ENCODE results near the gene CES5A.
"Not testable (repeated sequence)": the region's sequence is repeated elsewhere in the genome, so short reads cannot be mapped to it uniquely, and the experiment has no call there.

CES5A gene

GRCh38 chr16:55856950-55857349 lies 18.2 kb downstream of the CES5A start:
- H4K20me1 ChIP-seq = no peaks in the 10 kb centered on the region
- H3K9me3 ChIP-seq (replicated peaks in 1 of 11) = no peaks in the 10 kb centered on the region
- H3K36me3 ChIP-seq = no peaks in the 10 kb centered on the region
- H3K27ac ChIP-seq = no peak overlapping the region
- peak overlapping the region in 3 of 11 experiments; percentile 16 to 43 (median 17); a peak in 2 of 22 replicates for H3K4me2 ChIP-seq
- no peak overlapping the region for H3K9ac ChIP-seq
- no peak for TF ChIP-seq Cebpa-rat (IDR thresholded peaks at IDR 0.05)
- H3K4me3 ChIP-seq = no peak overlapping the region
- H3K27me3 ChIP-seq = no peaks in the 10 kb centered on the region
- H3K4me1 ChIP-seq = peaks cover 0 to 14% (median 7%) of the 10 kb centered on the region in 10 experiments; a peak in 9 of 20 replicates

- H4K20me1 ChIP-seq = no peaks in the 10 kb centered on the region
Measured at GRCh38 chr16:55853114-55853513, 22.1 kb downstream of the CES5A start.

GRCh38 chr16:55849536-55849935 lies 25.6 kb downstream of the CES5A start:
- H3K27me3 ChIP-seq = no peaks in the 10 kb centered on the region
- no peak overlapping the region for H3K4me3 ChIP-seq
- H3K9ac ChIP-seq = no peak overlapping the region
- TF ChIP-seq Cebpa-rat (IDR thresholded peaks at IDR 0.05) = no peak
- no peaks in the 10 kb centered on the region for H3K36me3 ChIP-seq
- no peaks in the 10 kb centered on the region for H3K9me3 ChIP-seq (replicated peaks in 1 of 11)
- no peaks in the 10 kb centered on the region for H3K4me1 ChIP-seq
- no peaks in the 10 kb centered on the region; a peak in 1 of 22 replicates for H4K20me1 ChIP-seq
- no peak overlapping the region for H3K4me2 ChIP-seq
- H3K27ac ChIP-seq = no peak overlapping the region

More at GRCh38 chr16:55853114-55853513, 22.1 kb downstream of the CES5A start:
- Histone ChIP-seq H3K4me2 (no peak overlapping the region), H3K4me1 (peaks cover 0 to 14% (median 7%) of the 10 kb centered on the region in 10 experiments; a peak in 9 of 20 replicates), H3K9me3 (replicated peaks in 1 of 11) (no peaks in the 10 kb centered on the region), H3K9ac (no peak overlapping the region), H3K27ac (no peak overlapping the region), H3K36me3 (no peaks in the 10 kb centered on the region), H3K4me3 (no peak overlapping the region), H3K27me3 (no peaks in the 10 kb centered on the region)
- TF ChIP-seq Cebpa-rat (IDR thresholded peaks at IDR 0.05) = no peak

DNA sequence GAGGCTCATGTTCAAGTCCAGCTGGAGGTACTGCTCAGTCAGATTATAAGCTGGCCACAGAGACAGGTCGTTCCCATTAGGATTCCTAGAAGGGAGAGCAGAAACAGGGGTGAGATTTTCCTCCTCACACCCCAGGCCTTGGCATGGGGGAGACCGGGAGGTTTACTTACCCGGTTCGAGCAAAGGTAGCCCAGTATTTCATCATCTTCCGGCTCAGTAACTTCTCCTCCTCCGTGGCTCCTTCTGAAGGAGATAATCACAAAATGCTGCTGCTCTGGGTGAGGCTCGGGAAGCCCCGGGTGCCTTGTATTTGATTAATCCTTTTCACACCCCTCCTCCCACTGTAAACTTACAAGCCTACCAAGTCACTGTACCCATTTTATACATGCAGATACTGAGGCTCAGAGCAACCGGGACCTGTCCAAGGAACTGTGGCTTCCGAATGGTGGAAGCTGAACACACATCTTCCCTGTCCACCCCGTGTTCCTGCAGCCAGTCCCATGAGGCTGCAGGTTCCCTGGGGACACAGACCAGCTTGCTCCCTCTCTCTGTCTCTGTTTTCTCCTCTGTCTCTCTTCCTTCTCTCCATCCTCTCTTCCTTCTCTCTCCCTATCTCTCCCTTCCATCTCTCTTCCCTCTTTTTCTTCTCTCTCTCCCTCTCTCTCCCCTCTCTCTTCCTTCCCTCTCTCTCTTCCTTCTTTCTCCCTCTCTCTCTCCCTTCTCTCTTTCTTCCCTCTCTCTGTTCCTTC lies 28.4 kb downstream of the CES5A start:
- Histone ChIP-seq H3K4me3 (no peak overlapping the region), H4K20me1 (no peaks in the 10 kb centered on the region; a peak in 1 of 22 replicates), H3K4me1 (no peaks in the 10 kb centered on the region), H3K27ac (no peak overlapping the region), H3K4me2 (no peak overlapping the region), H3K36me3 (no peaks in the 10 kb centered on the region), H3K9ac (no peak overlapping the region), H3K9me3 (replicated peaks in 1 of 11) (no peaks in the 10 kb centered on the region), H3K27me3 (no peaks in the 10 kb centered on the region)
- no peak for TF ChIP-seq Cebpa-rat (IDR thresholded peaks at IDR 0.05)

DNA sequence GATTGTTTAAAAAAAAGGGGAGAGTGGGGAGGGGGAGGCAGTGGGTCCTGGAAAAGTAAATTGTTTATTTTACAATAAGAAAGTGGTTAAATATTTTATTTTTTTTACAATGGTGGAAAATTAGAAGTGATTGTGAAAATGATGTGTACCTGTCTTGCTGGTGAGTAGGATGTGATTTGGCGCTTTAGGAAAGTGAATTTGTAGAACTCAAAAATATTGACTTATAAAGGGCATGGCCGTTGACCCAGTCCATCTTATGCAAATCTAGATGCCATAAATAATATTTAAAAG lies 32.1 kb downstream of the CES5A start:
- Histone ChIP-seq H3K27ac (no peak overlapping the region), H3K36me3 (no peaks in the 10 kb centered on the region), H3K4me1 (peaks cover 0 to 22% (median 10%) of the 10 kb centered on the region in 10 experiments; a peak in 12 of 20 replicates), H3K9me3 (replicated peaks in 1 of 11) (no peaks in the 10 kb centered on the region), H3K9ac (no peak overlapping the region), H3K27me3 (no peaks in the 10 kb centered on the region), H4K20me1 (no peaks in the 10 kb centered on the region; a peak in 1 of 22 replicates), H3K4me2 (no peak overlapping the region), H3K4me3 (no peak overlapping the region)
- no peak for TF ChIP-seq Cebpa-rat (IDR thresholded peaks at IDR 0.05)

DNA sequence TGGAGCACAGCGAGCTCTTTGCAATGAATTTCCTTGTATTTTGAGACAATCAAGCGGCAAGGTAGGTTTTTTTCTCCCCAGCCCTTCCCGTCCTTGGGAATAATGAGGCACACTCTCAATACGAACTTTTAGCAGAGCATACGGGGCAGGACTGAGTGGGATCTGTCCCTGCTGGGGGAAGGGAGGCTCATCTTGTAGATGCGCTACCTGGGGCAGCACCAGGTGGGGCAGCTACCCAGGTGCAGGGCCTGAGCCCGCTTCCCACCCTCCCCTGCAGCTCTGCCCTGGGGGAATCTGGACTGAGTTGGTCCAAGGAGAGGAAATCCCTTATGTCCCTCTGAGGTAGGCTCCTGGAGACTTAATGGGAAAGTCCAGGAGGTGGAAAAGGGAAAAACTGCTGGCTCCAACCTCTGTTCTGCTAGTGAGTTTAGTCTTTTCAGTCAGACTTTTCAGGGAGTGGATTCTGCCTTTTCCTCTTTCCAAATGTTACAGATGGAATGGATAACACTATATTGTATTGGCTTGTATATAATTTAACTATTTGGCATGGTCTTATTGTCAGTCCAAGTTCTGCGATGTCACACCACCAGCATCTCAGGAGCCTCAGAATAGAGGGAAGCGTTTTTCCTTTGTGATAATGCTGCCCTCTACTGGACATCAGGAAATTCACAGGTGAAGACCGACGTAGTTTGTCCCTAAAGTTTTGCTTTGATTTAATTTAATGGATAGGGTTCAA lies 32.6 kb downstream of the CES5A start:
- Histone ChIP-seq H3K9ac (no peak overlapping the region), H3K36me3 (no peaks in the 10 kb centered on the region), H3K9me3 (replicated peaks in 1 of 11) (no peaks in the 10 kb centered on the region), H3K4me2 (no peak overlapping the region), H3K4me1 (peaks cover 0 to 27% (median 10%) of the 10 kb centered on the region in 10 experiments; a peak in 12 of 20 replicates), H3K4me3 (no peak overlapping the region), H3K27me3 (no peaks in the 10 kb centered on the region), H3K27ac (no peak overlapping the region), H4K20me1 (no peaks in the 10 kb centered on the region; a peak in 1 of 22 replicates)
- no peak for TF ChIP-seq Cebpa-rat (IDR thresholded peaks at IDR 0.05)

DNA sequence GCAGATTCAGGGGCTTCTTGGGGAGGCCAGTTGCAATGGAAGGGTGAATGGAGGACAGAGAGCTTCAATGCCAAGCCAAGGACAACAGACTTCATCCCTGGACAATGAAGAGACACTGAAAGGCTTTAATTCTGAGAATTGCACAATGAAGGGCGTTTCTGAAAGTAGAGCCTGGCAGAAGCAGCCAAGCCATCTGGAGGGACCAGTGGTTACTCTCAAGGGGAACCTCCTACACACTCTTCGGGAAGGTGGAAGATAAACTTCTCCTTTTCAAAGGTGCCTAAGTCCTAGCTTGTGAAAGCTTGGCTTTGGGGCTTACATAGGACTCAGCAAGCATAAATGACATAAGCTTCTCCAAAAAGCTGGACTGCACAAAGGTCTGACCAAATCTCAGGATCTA lies 36.1 kb downstream of the CES5A start:
- Histone ChIP-seq H3K9ac (no peak overlapping the region), H3K4me1 (peaks cover 0 to 60% (median 27%) of the 10 kb centered on the region in 10 experiments; a peak in 17 of 20 replicates), H4K20me1 (no peaks in the 10 kb centered on the region), H3K9me3 (replicated peaks in 1 of 11) (no peaks in the 10 kb centered on the region), H3K27ac (peak overlapping the region in 7 of 11 experiments; percentile 29 to 68 (median 44); a peak in 13 of 22 replicates), H3K4me3 (no peak overlapping the region), H3K4me2 (peak overlapping the region in 9 of 11 experiments; percentile 41 to 79 (median 49); a peak in 17 of 22 replicates), H3K36me3 (no peaks in the 10 kb centered on the region), H3K27me3 (no peaks in the 10 kb centered on the region)
- peak in 9 of 11 experiments; percentile 8 to 79 (median 32); a peak in 8 of 22 replicates for TF ChIP-seq Cebpa-rat (IDR thresholded peaks at IDR 0.05)

DNA sequence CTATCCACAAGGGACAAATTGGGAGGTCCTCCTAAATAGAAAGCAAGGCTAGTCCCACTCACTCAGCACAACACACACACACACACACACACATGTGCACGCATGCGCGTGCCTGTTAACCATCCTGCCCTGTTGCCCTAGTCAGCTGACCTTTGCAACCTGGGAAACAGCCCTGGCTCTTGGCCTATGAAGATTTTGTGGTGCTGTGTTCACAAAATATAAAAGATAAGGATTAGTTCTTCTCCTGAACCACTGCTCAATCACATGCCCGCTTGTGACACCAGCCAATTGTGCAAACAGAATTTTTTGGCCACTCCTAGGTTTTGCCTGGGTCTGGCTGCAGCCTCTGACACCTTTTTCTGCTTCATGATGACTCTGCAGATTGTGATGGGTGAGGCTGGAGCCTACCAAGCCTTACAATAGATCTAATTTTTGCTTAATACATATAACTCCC lies 39.0 kb downstream of the CES5A start:
- H3K9ac ChIP-seq = peak overlapping the region in 1 of 11 experiments; percentile 32; a peak in 2 of 22 replicates
- no peaks in the 10 kb centered on the region for H3K9me3 ChIP-seq (replicated peaks in 1 of 11)
- H3K36me3 ChIP-seq = no peaks in the 10 kb centered on the region
- H3K27me3 ChIP-seq = no peaks in the 10 kb centered on the region
- no peak overlapping the region for H3K4me3 ChIP-seq
- H4K20me1 ChIP-seq = no peaks in the 10 kb centered on the region
- peak overlapping the region in 8 of 11 experiments; percentile 9 to 66 (median 34); a peak in 11 of 22 replicates for H3K27ac ChIP-seq
- peak overlapping the region in 10 of 11 experiments; percentile 22 to 59 (median 36); a peak in 15 of 22 replicates for H3K4me2 ChIP-seq
- TF ChIP-seq Cebpa-rat (IDR thresholded peaks at IDR 0.05) = 0 out of 22 replicates have a peak, but pooled peaks of 1 of the 11 experiments have one; percentile 2
- H3K4me1 ChIP-seq = peaks cover 0 to 78% (median 29%) of the 10 kb centered on the region in 10 experiments; a peak in 17 of 20 replicates

GRCh38 chr16:55835581-55835980 lies 39.6 kb downstream of the CES5A start:
- no peaks in the 10 kb centered on the region for H4K20me1 ChIP-seq
- no peaks in the 10 kb centered on the region for H3K27me3 ChIP-seq
- H3K36me3 ChIP-seq = no peaks in the 10 kb centered on the region
- no peaks in the 10 kb centered on the region for H3K9me3 ChIP-seq (replicated peaks in 1 of 11)
- TF ChIP-seq Cebpa-rat (IDR thresholded peaks at IDR 0.05) = peak in 1 of 11 experiments; percentile 7; a peak in 1 of 22 replicates
- no peak overlapping the region for H3K4me3 ChIP-seq
- no peak overlapping the region for H3K9ac ChIP-seq
- H3K27ac ChIP-seq = peak overlapping the region in 7 of 11 experiments; percentile 23 to 66 (median 35); a peak in 11 of 22 replicates
- peak overlapping the region in 10 of 11 experiments; percentile 22 to 59 (median 36); a peak in 16 of 22 replicates for H3K4me2 ChIP-seq
- H3K4me1 ChIP-seq = peaks cover 0 to 78% (median 29%) of the 10 kb centered on the region in 10 experiments; a peak in 17 of 20 replicates

DNA sequence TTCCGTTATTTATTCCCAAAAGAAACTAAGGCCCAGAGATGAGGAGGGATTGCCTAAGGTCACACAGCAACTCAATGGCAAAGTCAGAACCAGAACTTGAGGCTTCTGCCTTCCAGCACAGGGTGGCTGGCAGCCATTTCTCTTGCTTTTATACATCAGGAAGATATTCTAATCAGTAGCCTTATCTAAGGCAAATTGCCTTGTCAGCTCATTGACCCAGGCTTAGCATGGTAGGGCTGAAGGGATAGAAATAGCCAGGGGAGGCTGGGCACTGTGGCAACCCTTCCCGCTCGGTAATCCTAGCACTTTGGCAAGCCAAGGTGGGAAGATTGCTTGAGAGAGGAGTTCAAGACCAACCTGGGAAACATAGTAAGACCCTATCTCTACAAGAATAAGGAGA lies 40.0 kb downstream of the CES5A start:
- H3K9me3 ChIP-seq (replicated peaks in 1 of 11); H3K9ac ChIP-seq; H4K20me1 ChIP-seq; H3K36me3 ChIP-seq; H3K4me3 ChIP-seq; H3K27me3 ChIP-seq: not testable (repeated sequence)
- Histone ChIP-seq H3K27ac (peak overlapping the region in 3 of 11 experiments; percentile 26 to 64 (median 33); a peak in 6 of 22 replicates), H3K4me1 (peaks cover 0 to 77% (median 29%) of the 10 kb centered on the region in 10 experiments; a peak in 17 of 20 replicates), H3K4me2 (peak overlapping the region in 2 of 11 experiments; percentile 44 to 59; a peak in 2 of 22 replicates)
